GM12873 (cell line): ENCODE data around the gene ATP1A2.

Experiments
- CTCF ChIP-seq: IDR thresholded peaks from 2 replicates; pipeline ENCODE4 v1.5.1; 2012; ENCODE audit warnings: low read depth, mild to moderate bottlenecking, moderate library complexity, low read length, control low read depth; ENCODE audit not compliant: insufficient read depth; ENCODE audit errors: missing control alignments

ATP1A2 gene

GRCh38 chr1:160129046-160129445, 13.5 kb downstream of the ATP1A2 start:
- TF ChIP-seq CTCF: no peak

GRCh38 chr1:160129558-160129957, 14.0 kb downstream of the ATP1A2 start:
- no peak for TF ChIP-seq CTCF

- TF ChIP-seq CTCF: no peak
These were observed 14.4 kb downstream of the ATP1A2 start for GRCh38 chr1:160129966-160130365.

- TF ChIP-seq CTCF: no peak
These were observed 14.9 kb downstream of the ATP1A2 start for GRCh38 chr1:160130486-160130885.

GRCh38 chr1:160130939-160131338, 15.4 kb downstream of the ATP1A2 start:
- TF ChIP-seq CTCF: no peak

- TF ChIP-seq CTCF: no peak
These were observed 16.4 kb downstream of the ATP1A2 start for GRCh38 chr1:160131803-160132565.

- TF ChIP-seq CTCF: no peak
These were observed 18.6 kb downstream of the ATP1A2 start for GRCh38 chr1:160133990-160134770.
